Measurements from ENCODE around the gene NRN1.

The NRN1 gene

DNA sequence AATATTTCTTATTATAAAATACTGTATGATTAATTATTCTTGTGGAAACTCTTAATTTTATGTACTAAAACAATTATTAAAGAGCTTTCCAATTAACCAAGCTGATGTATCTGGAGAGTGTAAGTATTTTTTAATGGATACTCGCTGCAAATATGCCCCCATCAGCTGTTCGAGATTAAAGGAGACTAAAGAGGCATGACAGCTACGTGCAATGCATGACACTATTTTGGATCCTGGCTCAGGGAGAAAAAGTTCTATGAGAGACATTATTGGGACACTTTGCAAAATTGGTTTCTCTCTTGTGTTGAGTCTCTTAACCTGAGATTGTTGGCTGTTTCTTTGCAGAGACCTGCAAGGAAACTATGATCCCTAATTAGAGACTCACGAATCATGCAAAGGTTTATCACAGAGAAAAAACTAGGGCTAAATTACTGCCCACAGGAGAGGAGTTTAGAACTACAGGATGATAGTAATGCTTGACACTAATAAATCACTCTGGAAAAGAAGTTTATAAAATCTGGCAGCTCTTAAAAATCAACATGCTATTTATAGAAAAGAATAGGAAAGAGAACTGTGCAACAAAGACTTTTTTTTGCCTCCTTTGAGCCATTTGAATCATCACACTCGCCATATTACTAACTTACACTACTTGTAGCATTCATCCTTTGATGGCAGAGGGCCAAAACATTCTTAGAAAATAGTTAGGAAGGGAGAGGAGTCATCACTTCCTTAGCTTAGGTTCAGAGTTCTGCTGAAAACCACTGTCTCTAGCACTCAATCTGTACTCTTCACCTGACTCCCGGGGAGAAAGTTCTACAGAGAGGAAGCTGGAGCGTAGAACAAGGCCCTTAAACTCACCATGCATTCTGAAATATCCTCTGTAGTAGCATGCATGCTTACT, 25.3 kb downstream of the NRN1 start:
- DNase-seq (ENCODE audit: low spot score) = peak; percentile 88

- DNase-seq (ENCODE audit: low spot score) = no peak
Measured at GRCh38 chr6:5979650-5980420, 26.9 kb downstream of the NRN1 start.

DNA sequence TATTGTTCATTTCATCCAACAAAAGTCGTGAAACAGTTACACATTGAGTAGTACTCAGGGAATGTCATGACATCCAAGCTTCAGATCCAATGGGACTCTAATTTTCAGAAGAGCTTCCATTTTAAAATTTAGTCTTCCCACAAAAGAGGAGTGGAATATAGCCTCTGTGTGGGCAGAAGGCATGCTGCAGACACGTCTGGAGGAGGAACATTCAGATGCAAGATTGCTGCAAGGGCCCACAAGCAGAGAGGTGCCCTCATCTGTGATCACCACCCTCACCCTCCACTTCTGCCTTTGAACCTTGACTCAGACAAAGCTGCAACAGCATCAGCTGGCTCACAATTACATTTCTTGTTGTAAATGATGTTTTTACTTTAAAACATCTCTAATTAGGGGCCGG, 29.9 kb downstream of the NRN1 start:
- no peak for DNase-seq (ENCODE audit: low spot score)

DNA sequence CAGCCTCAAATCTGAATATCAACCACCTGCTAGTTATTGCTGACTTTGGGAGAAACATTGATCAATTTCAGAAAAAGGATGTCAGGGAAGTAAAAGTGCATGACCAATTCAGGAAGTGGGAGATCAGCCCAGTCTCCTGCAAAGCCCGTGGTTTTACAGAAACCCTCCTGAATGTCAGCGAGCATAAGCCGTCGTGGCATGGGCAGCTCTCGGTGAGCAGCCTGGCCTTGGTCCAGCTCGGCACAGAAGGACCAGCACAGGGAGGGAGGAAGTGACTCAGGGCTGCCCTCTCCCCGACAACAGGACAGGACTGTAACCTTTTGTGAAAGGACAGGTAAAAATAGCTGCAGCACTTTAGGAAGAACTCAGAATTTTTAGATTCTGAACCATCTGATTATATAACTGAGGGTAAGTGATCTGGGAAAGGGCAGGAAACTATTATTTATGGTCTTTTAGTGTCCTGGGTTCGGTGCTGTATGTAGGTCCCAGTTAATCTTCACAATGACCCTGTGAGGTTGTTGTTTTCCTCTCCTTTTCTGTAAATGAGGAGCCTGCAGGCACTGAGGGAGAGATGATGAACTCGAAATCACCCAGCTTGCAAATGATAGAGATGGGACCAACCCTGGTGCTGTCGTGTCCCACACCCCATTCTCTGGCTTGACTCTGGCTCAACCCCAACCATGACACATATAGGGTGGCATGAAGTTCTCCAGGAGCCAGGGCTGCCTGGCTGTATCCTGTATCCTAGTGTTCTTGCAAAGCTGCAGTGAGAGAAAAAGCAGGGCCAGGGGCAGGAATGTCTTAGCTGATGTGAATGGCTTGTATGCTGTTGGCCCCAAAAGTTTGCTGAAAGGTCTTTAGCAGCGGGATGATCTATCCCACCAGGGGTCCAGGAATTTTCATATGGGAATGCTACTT, 37.6 kb downstream of the NRN1 start:
- peak; percentile 86 for DNase-seq (ENCODE audit: low spot score)

DNA sequence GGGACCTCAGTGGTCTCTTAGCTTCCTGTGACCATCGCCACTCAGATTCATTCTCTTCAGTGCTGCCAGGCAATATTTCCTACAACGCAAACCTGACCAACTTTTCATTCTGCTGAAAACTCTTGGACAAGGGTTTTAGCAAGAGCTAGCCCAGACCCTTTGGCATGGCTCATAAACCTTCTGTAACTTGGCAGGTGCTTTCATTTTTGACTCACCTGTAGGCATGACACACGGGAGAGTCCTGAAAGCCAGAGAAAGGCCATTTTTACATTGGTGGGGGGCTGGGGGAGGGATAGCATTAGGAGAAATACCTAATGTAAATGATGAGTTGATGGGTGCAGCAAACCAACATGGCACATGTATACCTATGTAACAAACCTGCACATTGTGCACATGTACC, 38.7 kb downstream of the NRN1 start:
- DNase-seq (ENCODE audit: low spot score) = peak; percentile 48

- DNase-seq (ENCODE audit: low spot score) = peak; percentile 59
Measured at GRCh38 chr6:5967594-5967993, 39.1 kb downstream of the NRN1 start.

- no peak for DNase-seq (ENCODE audit: low spot score)
Measured at GRCh38 chr6:5962794-5963193, 43.9 kb downstream of the NRN1 start.

GRCh38 chr6:5961836-5962235, 44.9 kb downstream of the NRN1 start:
- DNase-seq (ENCODE audit: low spot score) = no peak

DNA sequence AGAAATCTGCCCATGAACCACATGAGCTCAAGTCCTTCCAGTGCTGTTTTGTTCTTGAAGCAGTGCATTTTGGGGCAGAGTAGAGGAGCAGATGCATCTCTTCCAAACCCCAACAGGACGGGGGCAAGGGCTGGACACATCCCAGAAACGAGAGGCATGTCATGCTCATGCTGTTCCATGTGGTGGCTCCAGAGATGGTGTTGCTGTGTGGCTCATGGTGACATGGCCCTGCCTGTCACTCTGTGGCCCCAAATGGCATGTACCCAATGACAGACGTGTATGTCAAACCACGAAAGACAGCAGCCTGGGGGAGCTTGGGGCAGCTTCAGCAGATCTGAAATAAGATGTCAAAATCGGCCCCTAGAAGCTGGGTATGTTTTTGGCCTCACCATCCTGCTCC, 46.3 kb downstream of the NRN1 start:
- no peak for DNase-seq (ENCODE audit: low spot score)

DNA sequence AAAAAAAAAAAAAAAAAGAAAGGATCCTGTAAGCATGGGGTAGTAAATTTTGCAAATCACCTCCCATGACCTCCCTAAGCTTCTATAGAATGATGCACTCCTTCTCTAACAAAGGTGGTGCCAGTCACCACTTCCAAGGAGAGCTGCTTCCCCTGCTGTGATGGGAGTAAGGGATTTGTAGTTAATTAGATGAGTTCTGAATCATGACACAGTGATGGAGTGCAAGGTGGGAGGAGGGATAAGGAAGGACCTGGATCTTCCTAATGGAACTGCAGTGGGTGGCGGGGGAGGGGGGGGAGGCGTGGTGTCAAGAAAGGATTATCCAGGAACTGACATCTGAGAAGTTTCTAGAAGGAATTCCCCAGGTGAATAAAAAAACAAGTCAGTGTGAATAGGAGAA, 47.8 kb downstream of the NRN1 start:
- DNase-seq (ENCODE audit: low spot score) = no peak

DNA sequence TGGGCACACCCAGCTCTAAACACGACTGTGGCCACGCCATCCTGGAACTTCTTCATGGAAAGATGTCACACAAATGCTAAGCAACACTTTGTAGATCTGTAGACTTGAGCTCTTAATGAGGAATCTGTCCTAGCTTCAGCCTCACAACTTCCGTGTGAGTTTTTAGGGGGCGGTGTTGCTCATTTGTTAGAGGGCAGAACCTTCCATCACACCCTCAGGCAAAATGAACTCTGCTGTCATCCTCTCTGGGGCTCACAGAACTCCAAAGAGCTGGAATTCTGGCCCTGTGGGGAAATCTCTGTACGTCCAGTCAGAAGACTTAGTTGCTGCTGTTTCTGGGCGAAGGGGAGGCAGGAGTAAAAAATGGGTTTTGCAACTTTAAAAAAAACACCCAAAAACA, 49.8 kb downstream of the NRN1 start:
- DNase-seq (ENCODE audit: low spot score) = no peak

GRCh38 chr6:5950361-5950785, 56.4 kb downstream of the NRN1 start:
- DNase-seq (ENCODE audit: low spot score) = peak; percentile 26

Measured in kidney tubule cell (primary cell).